ENCODE measurements around the gene SGSM1. TPM values are rescaled to one million over a fixed set of nuclear protein-coding genes. Genes with fewer than 3 reads are reported as not detected.

The SGSM1 gene
- total and polyA plus RNA-seq, 2 of the 4 experiments (the other 2 are of a cell fraction), result not detected

DNA sequence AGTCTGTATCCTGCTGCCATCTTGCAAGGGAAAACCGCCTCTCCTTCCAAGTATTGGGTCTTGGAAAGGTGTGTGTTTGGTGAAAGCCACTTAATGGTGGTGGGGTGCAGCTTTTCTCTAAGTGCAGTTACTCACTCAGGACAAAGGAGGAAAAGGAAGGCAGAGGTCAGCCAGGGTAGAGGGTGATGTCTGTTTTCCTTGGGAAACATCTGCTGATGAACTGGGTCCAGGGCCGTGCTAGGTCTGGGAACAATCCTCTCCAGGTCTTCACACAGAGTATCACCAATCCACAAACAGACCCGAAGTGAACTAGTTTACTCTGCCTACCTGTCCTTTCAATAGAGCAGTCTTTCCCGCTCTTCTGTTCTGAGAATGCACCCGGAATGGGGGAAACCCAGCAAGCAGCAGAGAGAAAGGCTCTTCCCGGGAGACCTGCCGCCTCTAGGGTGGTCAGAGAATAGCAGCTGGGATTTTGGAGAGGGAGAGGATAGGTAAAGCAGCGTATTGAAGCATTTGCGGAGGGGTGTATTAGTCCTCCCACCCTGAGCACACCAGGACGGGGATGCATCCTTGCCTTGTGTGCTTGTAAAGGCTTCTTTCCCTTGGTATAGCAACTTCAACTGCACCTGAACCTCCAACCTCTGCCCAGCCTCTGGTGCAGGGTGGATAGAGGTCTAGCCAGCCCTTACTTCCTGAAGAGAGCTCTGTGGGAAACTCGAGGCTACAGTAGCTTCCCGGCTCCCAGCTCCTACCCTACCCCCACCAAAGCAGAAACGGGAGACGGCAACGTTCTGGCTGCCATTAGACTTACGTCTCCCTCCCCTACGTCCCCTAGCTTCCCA is 119.8 kb downstream of the SGSM1 start:
- Histone ChIP-seq H2AK5ac (ENCODE audit: low read depth, low read length) (no peak overlapping the region), H3K4me3 (ENCODE audit: insufficient read depth, low read depth, low read length) (no peak overlapping the region), H2AFZ (replicated peaks; ENCODE audit: low read length, poor library complexity) (no peak overlapping the region), H3K14ac (replicated peaks; ENCODE audit: low read depth, low read length) (no peak overlapping the region), H3K4me2 (ENCODE audit: low read depth, low read length) (no peak overlapping the region), H3K23ac (ENCODE audit: low read depth, low read length) (no peak overlapping the region), H3K27me3 (ENCODE audit: control insufficient read depth, insufficient read depth, low read length) (no peaks in the 10 kb centered on the region), H2AK9ac (replicated peaks; ENCODE audit: low read depth, low read length, poor library complexity) (no peak overlapping the region), H3K18ac (ENCODE audit: low read depth, low read length) (no peak overlapping the region), H4K20me1 (ENCODE audit: insufficient read depth, low read length) (no peaks in the 10 kb centered on the region), H3K79me1 (ENCODE audit: low read depth in 1 of 2, low read length in 2 of 2) (no peaks in the 10 kb centered on the region), H2BK20ac (ENCODE audit: low read depth, low read length) (no peak overlapping the region), H4K5ac (ENCODE audit: low read depth, low read length) (no peak overlapping the region), H3K9me1 (ENCODE audit: insufficient read depth, low read length) (no peaks in the 10 kb centered on the region), H3K27ac (ENCODE audit: insufficient read depth, low read length) (no peak overlapping the region), H3K36me3 (ENCODE audit: control insufficient read depth, insufficient read depth, low read length) (no peaks in the 10 kb centered on the region), H4K91ac (ENCODE audit: insufficient read depth, low read depth, low read length) (no peak overlapping the region), H3K9ac (ENCODE audit: low read depth, low read length) (no peak overlapping the region), H3K56ac (ENCODE audit: extremely low read depth, insufficient read depth, low read length) (no peak overlapping the region), H3K4ac (ENCODE audit: low read depth, low read length) (no peak overlapping the region), H3K4me1 (ENCODE audit: control insufficient read depth, insufficient read depth, low read length) (no peaks in the 10 kb centered on the region), H2BK5ac (ENCODE audit: low read depth, low read length, poor library complexity, severe bottlenecking) (no peak overlapping the region), H2BK15ac (ENCODE audit: low read depth, low read length) (no peak overlapping the region), H2BK120ac (ENCODE audit: low read depth, low read length) (no peak overlapping the region), H4K8ac (ENCODE audit: low read depth in 2 of 2, low read length in 2 of 2) (no peak overlapping the region), H3K9me3 (ENCODE audit: control insufficient read depth, insufficient read depth, low read length) (no peaks in the 10 kb centered on the region)
- BruUV-seq (replicated peaks), result no TSS peak
- in situ Hi-C loops (cut with MboI; ENCODE audit: low sequenced_read_pairs) (no loop called here), dilution Hi-C loops (cut with HindIII; ENCODE audit: low sequenced_read_pairs, unreplicated experiment) (no loop called here), intact Hi-C loops (cut with micrococcal nuclease) (no loop called here)
- TF ChIP-seq RCOR1 (IDR thresholded peaks at IDR 0.05; ENCODE audit: insufficient replicate concordance, low read length), result no peak
- TF ChIP-seq, protein P1, sequence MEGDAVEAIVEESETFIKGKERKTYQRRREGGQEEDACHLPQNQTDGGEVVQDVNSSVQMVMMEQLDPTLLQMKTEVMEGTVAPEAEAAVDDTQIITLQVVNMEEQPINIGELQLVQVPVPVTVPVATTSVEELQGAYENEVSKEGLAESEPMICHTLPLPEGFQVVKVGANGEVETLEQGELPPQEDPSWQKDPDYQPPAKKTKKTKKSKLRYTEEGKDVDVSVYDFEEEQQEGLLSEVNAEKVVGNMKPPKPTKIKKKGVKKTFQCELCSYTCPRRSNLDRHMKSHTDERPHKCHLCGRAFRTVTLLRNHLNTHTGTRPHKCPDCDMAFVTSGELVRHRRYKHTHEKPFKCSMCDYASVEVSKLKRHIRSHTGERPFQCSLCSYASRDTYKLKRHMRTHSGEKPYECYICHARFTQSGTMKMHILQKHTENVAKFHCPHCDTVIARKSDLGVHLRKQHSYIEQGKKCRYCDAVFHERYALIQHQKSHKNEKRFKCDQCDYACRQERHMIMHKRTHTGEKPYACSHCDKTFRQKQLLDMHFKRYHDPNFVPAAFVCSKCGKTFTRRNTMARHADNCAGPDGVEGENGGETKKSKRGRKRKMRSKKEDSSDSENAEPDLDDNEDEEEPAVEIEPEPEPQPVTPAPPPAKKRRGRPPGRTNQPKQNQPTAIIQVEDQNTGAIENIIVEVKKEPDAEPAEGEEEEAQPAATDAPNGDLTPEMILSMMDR (conservative IDR thresholded peaks at IDR 0.05; ENCODE audit: low read depth, low read length), result no peak
- no peak for TF ChIP-seq POLR2A (IDR thresholded peaks at IDR 0.05; ENCODE audit: low read depth, low read length)
- no peak for TF ChIP-seq MXI1 (IDR thresholded peaks at IDR 0.05; ENCODE audit: borderline replicate concordance, low read depth, low read length)
- ATAC-seq (ENCODE audit: low read depth) (no peak), DNase-seq (no peak)
- CTCF ChIA-PET, result no interaction called here
- POLR2A ChIA-PET (ENCODE audit: unreplicated experiment), result no interaction called here
- 6% methylated on average over 7 of the region's 17 CpGs; no CpG with 5 or more reads in 1 of the 2 experiments for WGBS, 2 experiments (ENCODE audit: extremely low coverage in 2 of 2, insufficient read length in 1 of 2)

All from IMR-90 (cell line).